ENCODE measurements around the gene ZFP42. TPM values are rescaled to one million over a fixed set of nuclear protein-coding genes. Genes with fewer than 3 reads are reported as not detected.
A peak's percentile ranks its signal among the peaks of the same experiment; 100 is the strongest.

Gene ZFP42
- total RNA-seq (2021; ENCODE audit: unreplicated experiment) (0.12 TPM), Bru-seq, nascent RNA (percentile 15 among the genes with signal in this experiment), BruChase-seq, experiment 1, labeled RNA remaining after a 6-hour chase (not detected), BruChase-seq, experiment 2, labeled RNA remaining after a 2-hour chase (percentile 17 among the genes with signal in this experiment)
- polyA plus RNA-seq (2012) = not detected in 2 replicates
- long read RNA-seq = 0 reads

DNA sequence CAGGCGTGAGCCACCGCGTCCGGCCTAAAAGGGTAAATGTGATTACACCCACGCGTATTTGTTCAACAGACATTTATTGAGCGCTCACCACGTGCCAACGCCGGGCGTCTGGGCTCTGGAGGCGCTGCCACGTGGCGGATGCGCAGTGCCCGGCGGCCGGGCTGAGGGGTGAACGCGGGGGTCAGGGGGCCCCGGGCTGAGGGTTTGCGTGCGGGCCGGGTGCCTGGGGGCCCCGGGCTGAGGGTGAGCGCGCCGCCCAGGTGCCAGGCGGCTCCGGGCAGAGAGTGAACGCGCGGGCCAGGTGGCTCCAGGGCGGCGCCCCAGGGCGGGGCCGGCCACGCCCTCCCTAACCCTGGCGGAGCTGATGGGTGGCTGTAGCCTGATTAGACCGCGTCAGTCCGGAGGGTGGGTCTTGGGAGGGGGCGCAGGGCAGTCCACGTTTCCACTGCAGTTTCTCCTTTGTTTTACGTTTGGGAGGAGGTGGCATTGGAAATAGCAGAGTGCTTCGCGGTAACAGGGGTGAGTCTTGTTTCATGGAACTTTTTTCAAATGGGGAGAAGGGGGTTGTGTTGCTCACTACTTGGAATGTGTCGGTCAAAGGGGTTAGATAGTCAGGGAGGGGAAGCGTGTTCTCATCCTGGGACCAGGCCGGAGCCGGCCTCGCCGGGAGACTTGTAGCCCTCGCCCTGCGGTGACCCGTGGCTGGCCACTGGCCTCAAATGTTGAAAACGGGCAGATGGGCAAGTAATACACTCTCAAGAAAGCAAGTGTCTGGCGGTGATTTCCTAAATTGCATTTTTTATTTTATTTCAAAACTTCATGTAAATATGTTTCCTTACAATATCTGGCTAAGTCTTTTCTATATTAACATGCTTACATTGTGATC, at the start of gene ZFP42:
Gene ZFP42 (plus strand): TSS at position 450 of the 886 bp plus-strand sequence. CDS start 7,037 bp downstream, outside the sequence.
- peaks cover 2 to 13% of the 10 kb centered on the region in 2 experiments; a peak in 3 of 4 replicates for H3K4me1 ChIP-seq (ENCODE audit: control insufficient read depth in 1 of 2, insufficient read depth in 2 of 2, low read length in 2 of 2)
- no peak within 1 kb of the TSS for H3K4me3 ChIP-seq (replicated peaks in 1 of 2; ENCODE audit: low read depth in 1 of 2, low read length in 2 of 2)
- H3K36me3 ChIP-seq (ENCODE audit: control insufficient read depth in 1 of 2, insufficient read depth in 2 of 2, low read length in 2 of 2) = no peaks in the 10 kb centered on the region
- intact Hi-C loops (cut with micrococcal nuclease) = loop anchor here (10.0 kb wide), 1 partner anchor 1271 kb away; the partner anchor contains the start of gene FAT1
- ChIA-PET RAD21 (ENCODE audit: low non-redundant PET in 1 of 2, low total read pairs in 2 of 2, uncharacterized antibody in 2 of 2, unreplicated experiment in 2 of 2) (no interaction called here), POLR2A (no interaction called here), CTCF (no interaction called here)
- no peak within 1 kb of the TSS for H3K27ac ChIP-seq (ENCODE audit: low read depth, low read length)
- H4K20me1 ChIP-seq (ENCODE audit: insufficient read depth) = no peaks in the 10 kb centered on the region
- no peaks in the 10 kb centered on the region for H3K27me3 ChIP-seq (ENCODE audit: insufficient read depth, low read length)
- DNase-seq (ENCODE audit: low read depth, low spot score) = no peak
- H3K9me3 ChIP-seq (ENCODE audit: control insufficient read depth in 1 of 2, insufficient read depth in 1 of 2, low read depth in 1 of 2, low read length in 2 of 2) = no peaks in the 10 kb centered on the region
- H3K4me2 ChIP-seq (ENCODE audit: low read length) = no peak within 1 kb of the TSS
- no peak within 1 kb of the TSS for H2AFZ ChIP-seq (ENCODE audit: low read depth, low read length, poor library complexity, severe bottlenecking)
- BruUV-seq (replicated peaks) = no TSS peak
- ATAC-seq = no peak
- TF ChIP-seq YY1 (IDR thresholded peaks at IDR 0.05; ENCODE audit: extremely low read depth, insufficient replicate concordance, low read depth, low read length) (no peak), ZFX (IDR thresholded peaks at IDR 0.05) (no peak), CBX3 (IDR thresholded peaks at IDR 0.05; ENCODE audit: low read depth) (no peak), POLR2A (IDR thresholded peaks at IDR 0.05; ENCODE audit: borderline replicate concordance, extremely low read depth, insufficient read depth, insufficient read length) (no peak), EZH2 (IDR thresholded peaks at IDR 0.05) (no peak), SRF (IDR thresholded peaks at IDR 0.05; ENCODE audit: low read depth) (no peak), FOSL1 (IDR thresholded peaks at IDR 0.05; ENCODE audit: low read depth) (no peak), EZH2phosphoT487 (IDR thresholded peaks at IDR 0.05; ENCODE audit: borderline replicate concordance) (no peak), ELF1 (IDR thresholded peaks at IDR 0.05; ENCODE audit: borderline replicate concordance, low read depth) (no peak), SIN3A (IDR thresholded peaks at IDR 0.05; ENCODE audit: low read depth) (no peak), REST (IDR thresholded peaks at IDR 0.05; ENCODE audit: low read depth) (no peak), EGR1 (IDR thresholded peaks at IDR 0.05; ENCODE audit: low read depth) (no peak)
- TF ChIP-seq, protein P1, sequence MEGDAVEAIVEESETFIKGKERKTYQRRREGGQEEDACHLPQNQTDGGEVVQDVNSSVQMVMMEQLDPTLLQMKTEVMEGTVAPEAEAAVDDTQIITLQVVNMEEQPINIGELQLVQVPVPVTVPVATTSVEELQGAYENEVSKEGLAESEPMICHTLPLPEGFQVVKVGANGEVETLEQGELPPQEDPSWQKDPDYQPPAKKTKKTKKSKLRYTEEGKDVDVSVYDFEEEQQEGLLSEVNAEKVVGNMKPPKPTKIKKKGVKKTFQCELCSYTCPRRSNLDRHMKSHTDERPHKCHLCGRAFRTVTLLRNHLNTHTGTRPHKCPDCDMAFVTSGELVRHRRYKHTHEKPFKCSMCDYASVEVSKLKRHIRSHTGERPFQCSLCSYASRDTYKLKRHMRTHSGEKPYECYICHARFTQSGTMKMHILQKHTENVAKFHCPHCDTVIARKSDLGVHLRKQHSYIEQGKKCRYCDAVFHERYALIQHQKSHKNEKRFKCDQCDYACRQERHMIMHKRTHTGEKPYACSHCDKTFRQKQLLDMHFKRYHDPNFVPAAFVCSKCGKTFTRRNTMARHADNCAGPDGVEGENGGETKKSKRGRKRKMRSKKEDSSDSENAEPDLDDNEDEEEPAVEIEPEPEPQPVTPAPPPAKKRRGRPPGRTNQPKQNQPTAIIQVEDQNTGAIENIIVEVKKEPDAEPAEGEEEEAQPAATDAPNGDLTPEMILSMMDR (IDR thresholded peaks at IDR 0.05 in 2 of 3, conservative IDR thresholded peaks at IDR 0.05 in 1 of 3; ENCODE audit: borderline replicate concordance in 1 of 3, insufficient read depth in 1 of 3, low read depth in 2 of 3, low read length in 2 of 3) = no peak
- H3K79me2 ChIP-seq (ENCODE audit: insufficient read depth, low read length) = no peaks in the 10 kb centered on the region
- no peaks in the 10 kb centered on the region for H3K9me2 ChIP-seq (ENCODE audit: insufficient read depth)
- no peak within 1 kb of the TSS for H3K9ac ChIP-seq (ENCODE audit: low read length)
